Purkinje cell (primary cell): ENCODE results near the gene CDK9. TPM values are rescaled to one million over a fixed set of nuclear protein-coding genes. Genes with fewer than 3 reads are reported as not detected.

Source experiments
- polyA plus RNA-seq: library from polyadenylated mRNA; unstranded; fragments of >200 nt; fragmentation: Nextera tagmentation; gene quantifications from 2 replicates; pipeline ENCODE4 v1.2.1, GENCODE V29; 2014

The CDK9 gene
- 4.6 and 9.2 TPM in 2 replicates for polyA plus RNA-seq

GRCh38 chr9:127785933-127786772 lies at the start of gene CDK9:
Gene CDK9 (plus strand): TSS chr9:127786034. CDS start chr9:127786149, 115 bp downstream.

GRCh38 chr9:127778280-127779135 lies 7.3 kb upstream of the CDK9 start, which contains the start of gene SH2D3C:
Gene SH2D3C (minus strand): TSS chr9:127778666. CDS start chr9:127778627, 39 bp downstream.

GRCh38 chr9:127802576-127803443 lies 17.0 kb downstream of the CDK9 start, which contains the start of gene FPGS:
Gene FPGS (plus strand): TSS chr9:127802882. CDS start chr9:127802925, 43 bp downstream.

Other genes with a start within 250 kb of the CDK9 start
- gene STXBP1, start 173.8 kb upstream of the CDK9 start, polyA plus RNA-seq, result 125 and 169 TPM in 2 replicates
- gene CFAP157, start 79.0 kb upstream of the CDK9 start, polyA plus RNA-seq, result not detected in 2 replicates
- 1.4 and 5.5 TPM in 2 replicates for gene PTRH1, start 70.4 kb upstream of the CDK9 start, polyA plus RNA-seq
- not detected in 2 replicates for gene TTC16, start 70.0 kb upstream of the CDK9 start, polyA plus RNA-seq
- 1.9 and 2.4 TPM in 2 replicates for gene TOR2A, start 50.7 kb upstream of the CDK9 start, polyA plus RNA-seq
- 1.3 TPM in 1 of 2 replicates, not detected in the other for gene SH2D3C, start 7.4 kb upstream of the CDK9 start, polyA plus RNA-seq
- 1.7 and 3.1 TPM in 2 replicates for gene FPGS, start 16.8 kb downstream of the CDK9 start, polyA plus RNA-seq
- gene ENG, start 68.6 kb downstream of the CDK9 start, polyA plus RNA-seq, result 0.08 TPM in 1 of 2 replicates, not detected in the other
- gene AK1, start 91.6 kb downstream of the CDK9 start, polyA plus RNA-seq, result 86.9 and 113 TPM in 2 replicates
- 2.7 and 6.1 TPM in 2 replicates for gene ST6GALNAC6, start 113.6 kb downstream of the CDK9 start, polyA plus RNA-seq
- gene ST6GALNAC4, start 131.0 kb downstream of the CDK9 start, polyA plus RNA-seq, result 1.7 TPM in 2 replicates
- gene PIP5KL1, start 144.7 kb downstream of the CDK9 start, polyA plus RNA-seq, result not detected in 2 replicates
- gene DPM2, start 151.8 kb downstream of the CDK9 start, polyA plus RNA-seq, result 13.0 and 32.8 TPM in 2 replicates
- 1.2 and 4.2 TPM in 2 replicates for gene EEIG1, start 195.0 kb downstream of the CDK9 start, polyA plus RNA-seq